ENCODE results near the gene ATP6V1B1. TPM values are rescaled to one million over a fixed set of nuclear protein-coding genes. Genes with fewer than 3 reads are reported as not detected.

The ATP6V1B1 gene
- total and polyA plus RNA-seq, 10 of the 15 experiments (the other 5 are each of a cell fraction or from before 2014, with no cell fraction given) = not detected

- SMC1A ChIA-PET (ENCODE audit: uncharacterized antibody, unreplicated experiment) = no interaction called here
- no peak for ATAC-seq
- Histone ChIP-seq H3K27ac (ENCODE audit: control insufficient read depth, insufficient read depth) (no peak overlapping the region), H3K9ac (ENCODE audit: control insufficient read depth, insufficient read depth, low read length) (no peak overlapping the region), H2AFZ (ENCODE audit: control insufficient read depth, low read depth, low read length) (no peak overlapping the region), H3K4me3 (no peak overlapping the region), H3K9me3 (replicated peaks; ENCODE audit: control insufficient read depth, insufficient read depth, low read length) (no peaks in the 10 kb centered on the region), H3K4me2 (ENCODE audit: control insufficient read depth, insufficient read depth) (no peak overlapping the region), H3K4me1 (ENCODE audit: control insufficient read depth, insufficient read depth, low read length) (no peaks in the 10 kb centered on the region), H3K36me3 (ENCODE audit: control insufficient read depth in 2 of 2, insufficient read depth in 2 of 2, low read length in 1 of 2) (no peaks in the 10 kb centered on the region), H3K27me3 (replicated peaks in 1 of 2; ENCODE audit: control insufficient read depth in 2 of 2, insufficient read depth in 2 of 2, low read length in 1 of 2) (peaks cover 0 to 4% of the 10 kb centered on the region in 2 experiments; a peak in 2 of 4 replicates), H3K79me2 (ENCODE audit: control insufficient read depth, insufficient read depth, low read length) (no peaks in the 10 kb centered on the region), H4K20me1 (ENCODE audit: control insufficient read depth, insufficient read depth) (no peaks in the 10 kb centered on the region)
- POLR2A ChIA-PET = no interaction called here
- BruUV-seq (replicated peaks) = no TSS peak
- CTCF ChIA-PET = interaction anchor here (1.2 to 1.8 kb wide), 2 partner anchors 8 to 68 kb away, joined by 3 to 4 read pairs; no protein-coding TSS in a partner anchor
- 44% methylated on average over 10 of the region's 10 CpGs for WGBS (ENCODE audit: insufficient coverage, insufficient replicate concordance, low lambda C conversion rate, missing lambda C conversion rate)
- intact Hi-C loops (cut with micrococcal nuclease; ENCODE audit: unreplicated experiment) = loop anchor here (10.0 kb wide), 1 partner anchor 635 kb away; the partner anchor contains the start of gene FAM136A
- no peak for FAIRE-seq
- in situ Hi-C loops (cut with MboI) = loop anchor here (10.0 kb wide), 1 partner anchor 635 kb away; the partner anchor contains the start of gene FAM136A
- RAD21 ChIA-PET (ENCODE audit: unreplicated experiment) = no interaction called here
- TF ChIP-seq BACH1 (IDR thresholded peaks at IDR 0.05; ENCODE audit: borderline replicate concordance) = no peak
- TF ChIP-seq KLF5 (IDR thresholded peaks at IDR 0.05; ENCODE audit: partially characterized antibody) = no peak
- no peak for TF ChIP-seq EGR1 (IDR thresholded peaks at IDR 0.05; ENCODE audit: borderline replicate concordance in 1 of 2, low read depth in 2 of 2, low read length in 2 of 2)
- TF ChIP-seq RAD51 (IDR thresholded peaks at IDR 0.05) = no peak
- no peak for TF ChIP-seq CUX1 (IDR thresholded peaks at IDR 0.05; ENCODE audit: insufficient replicate concordance, low read depth, low read length)
- no peak for TF ChIP-seq HDAC6 (IDR thresholded peaks at IDR 0.05; ENCODE audit: unreplicated experiment)
- no peak for TF ChIP-seq SMAD1 (IDR thresholded peaks at IDR 0.05; ENCODE audit: low read depth, partially characterized antibody)
- no peak for TF ChIP-seq PAX5 (IDR thresholded peaks at IDR 0.05; ENCODE audit: borderline replicate concordance, low read depth, low read length)
- no peak for TF ChIP-seq SRF (IDR thresholded peaks at IDR 0.05; ENCODE audit: low read depth in 2 of 2, low read length in 2 of 2)
- no peak for TF ChIP-seq CBX5 (IDR thresholded peaks at IDR 0.05; ENCODE audit: low read depth)
- DNase-seq (ENCODE audit: low read depth, low spot score) = no peak
Observed at GRCh38 chr2:70939839-70940580, 4.3 kb downstream of the ATP6V1B1 start.

Data from GM12878 (cell line).